ENCODE measurements around the gene IPP.

DNA sequence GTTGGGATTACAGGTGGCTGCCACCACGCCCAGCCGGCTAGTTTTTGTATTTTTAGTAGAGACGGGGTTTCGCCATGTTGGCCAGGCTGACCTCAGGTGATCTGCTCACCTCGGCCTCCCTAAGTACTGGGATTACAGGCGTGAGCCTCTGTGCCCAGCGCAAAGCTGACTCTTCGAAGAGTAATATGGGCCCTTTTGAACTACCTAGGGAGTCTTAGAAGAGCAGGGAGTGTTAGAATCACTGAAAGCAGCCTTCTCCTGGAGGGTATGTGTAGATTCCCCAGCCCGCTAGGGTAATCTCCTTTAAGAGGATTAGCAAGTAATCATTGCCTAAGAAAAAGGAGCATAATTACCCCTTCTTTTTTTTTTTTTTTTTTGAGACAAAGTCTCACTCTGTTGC is 46.5 kb upstream of the IPP start:
- TF ChIP-seq POLR2AphosphoS5 (IDR thresholded peaks at IDR 0.05) (no peak), POLR2A (IDR thresholded peaks at IDR 0.05) (no peak)
- TF ChIP-seq, protein P1, sequence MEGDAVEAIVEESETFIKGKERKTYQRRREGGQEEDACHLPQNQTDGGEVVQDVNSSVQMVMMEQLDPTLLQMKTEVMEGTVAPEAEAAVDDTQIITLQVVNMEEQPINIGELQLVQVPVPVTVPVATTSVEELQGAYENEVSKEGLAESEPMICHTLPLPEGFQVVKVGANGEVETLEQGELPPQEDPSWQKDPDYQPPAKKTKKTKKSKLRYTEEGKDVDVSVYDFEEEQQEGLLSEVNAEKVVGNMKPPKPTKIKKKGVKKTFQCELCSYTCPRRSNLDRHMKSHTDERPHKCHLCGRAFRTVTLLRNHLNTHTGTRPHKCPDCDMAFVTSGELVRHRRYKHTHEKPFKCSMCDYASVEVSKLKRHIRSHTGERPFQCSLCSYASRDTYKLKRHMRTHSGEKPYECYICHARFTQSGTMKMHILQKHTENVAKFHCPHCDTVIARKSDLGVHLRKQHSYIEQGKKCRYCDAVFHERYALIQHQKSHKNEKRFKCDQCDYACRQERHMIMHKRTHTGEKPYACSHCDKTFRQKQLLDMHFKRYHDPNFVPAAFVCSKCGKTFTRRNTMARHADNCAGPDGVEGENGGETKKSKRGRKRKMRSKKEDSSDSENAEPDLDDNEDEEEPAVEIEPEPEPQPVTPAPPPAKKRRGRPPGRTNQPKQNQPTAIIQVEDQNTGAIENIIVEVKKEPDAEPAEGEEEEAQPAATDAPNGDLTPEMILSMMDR (IDR thresholded peaks at IDR 0.05): no peak

All from breast epithelium (tissue), 3 donors.